Measurements from ENCODE around the gene MIPEP.

MIPEP gene

GRCh38 chr13:23743278-23744076 is 145.7 kb downstream of the MIPEP start:
- Histone ChIP-seq H3K79me2 (no peaks in the 10 kb centered on the region), H3K27me3 (ENCODE audit: control insufficient read depth, insufficient read depth, low read length) (no peaks in the 10 kb centered on the region), H3K4me1 (no peaks in the 10 kb centered on the region), H3K27ac (no peak overlapping the region), H3K4me3 (ENCODE audit: low read depth, low read length) (no peak overlapping the region), H3K36me3 (ENCODE audit: control insufficient read depth, insufficient read depth, low read length) (no peaks in the 10 kb centered on the region), H2AFZ (no peak overlapping the region), H3K4me2 (ENCODE audit: low read length) (no peak overlapping the region), H3K9ac (no peak overlapping the region), H3K9me3 (ENCODE audit: control insufficient read depth, low read length) (no peaks in the 10 kb centered on the region)
- no peak for TF ChIP-seq CTCF (IDR thresholded peaks at IDR 0.05)

- Histone ChIP-seq H3K36me3 (ENCODE audit: control insufficient read depth, insufficient read depth, low read length) (no peaks in the 10 kb centered on the region), H3K9ac (no peak overlapping the region), H3K4me2 (ENCODE audit: low read length) (no peak overlapping the region), H3K4me3 (ENCODE audit: low read depth, low read length) (no peak overlapping the region), H3K27me3 (ENCODE audit: control insufficient read depth, insufficient read depth, low read length) (no peaks in the 10 kb centered on the region), H3K79me2 (no peaks in the 10 kb centered on the region), H3K4me1 (no peaks in the 10 kb centered on the region), H3K27ac (no peak overlapping the region), H2AFZ (no peak overlapping the region), H3K9me3 (ENCODE audit: control insufficient read depth, low read length) (no peaks in the 10 kb centered on the region)
- TF ChIP-seq CTCF (IDR thresholded peaks at IDR 0.05) = no peak
Measured at GRCh38 chr13:23741879-23742510, 147.2 kb downstream of the MIPEP start.

- H3K27ac ChIP-seq = no peak overlapping the region
Measured at GRCh38 chr13:23740002-23740401, 149.2 kb downstream of the MIPEP start.

GRCh38 chr13:23739596-23739995 is 149.6 kb downstream of the MIPEP start:
- Histone ChIP-seq H3K4me2 (ENCODE audit: low read length) (no peak overlapping the region), H3K36me3 (ENCODE audit: control insufficient read depth, insufficient read depth, low read length) (no peaks in the 10 kb centered on the region), H3K9ac (no peak overlapping the region), H3K27ac (no peak overlapping the region), H3K4me3 (ENCODE audit: low read depth, low read length) (no peak overlapping the region), H3K4me1 (no peaks in the 10 kb centered on the region), H3K79me2 (no peaks in the 10 kb centered on the region), H2AFZ (no peak overlapping the region), H3K27me3 (ENCODE audit: control insufficient read depth, insufficient read depth, low read length) (no peaks in the 10 kb centered on the region), H3K9me3 (ENCODE audit: control insufficient read depth, low read length) (no peaks in the 10 kb centered on the region)
- no peak for TF ChIP-seq CTCF (IDR thresholded peaks at IDR 0.05)

More at GRCh38 chr13:23740002-23740401, 149.2 kb downstream of the MIPEP start:
- no peaks in the 10 kb centered on the region for H3K4me1 ChIP-seq
- H3K4me2 ChIP-seq (ENCODE audit: low read length) = no peak overlapping the region
- no peak overlapping the region for H3K9ac ChIP-seq
- TF ChIP-seq CTCF (IDR thresholded peaks at IDR 0.05) = no peak
- H3K79me2 ChIP-seq = no peaks in the 10 kb centered on the region
- no peak overlapping the region for H2AFZ ChIP-seq
- no peaks in the 10 kb centered on the region for H3K36me3 ChIP-seq (ENCODE audit: control insufficient read depth, insufficient read depth, low read length)
- no peak overlapping the region for H3K4me3 ChIP-seq (ENCODE audit: low read depth, low read length)
- no peaks in the 10 kb centered on the region for H3K27me3 ChIP-seq (ENCODE audit: control insufficient read depth, insufficient read depth, low read length)
- H3K9me3 ChIP-seq (ENCODE audit: control insufficient read depth, low read length) = no peaks in the 10 kb centered on the region

All from parathyroid adenoma (tissue), 2 donors.